Measurements from ENCODE around the gene PLEKHG2. TPM values are rescaled to one million over a fixed set of nuclear protein-coding genes. Genes with fewer than 3 reads are reported as not detected.

Gene PLEKHG2
- total and polyA plus RNA-seq, 9 of the 15 experiments (the other 6 are each of a cell fraction or from before 2014, with no cell fraction given): 0.98 to 45.7 (median 9.8) TPM

DNA sequence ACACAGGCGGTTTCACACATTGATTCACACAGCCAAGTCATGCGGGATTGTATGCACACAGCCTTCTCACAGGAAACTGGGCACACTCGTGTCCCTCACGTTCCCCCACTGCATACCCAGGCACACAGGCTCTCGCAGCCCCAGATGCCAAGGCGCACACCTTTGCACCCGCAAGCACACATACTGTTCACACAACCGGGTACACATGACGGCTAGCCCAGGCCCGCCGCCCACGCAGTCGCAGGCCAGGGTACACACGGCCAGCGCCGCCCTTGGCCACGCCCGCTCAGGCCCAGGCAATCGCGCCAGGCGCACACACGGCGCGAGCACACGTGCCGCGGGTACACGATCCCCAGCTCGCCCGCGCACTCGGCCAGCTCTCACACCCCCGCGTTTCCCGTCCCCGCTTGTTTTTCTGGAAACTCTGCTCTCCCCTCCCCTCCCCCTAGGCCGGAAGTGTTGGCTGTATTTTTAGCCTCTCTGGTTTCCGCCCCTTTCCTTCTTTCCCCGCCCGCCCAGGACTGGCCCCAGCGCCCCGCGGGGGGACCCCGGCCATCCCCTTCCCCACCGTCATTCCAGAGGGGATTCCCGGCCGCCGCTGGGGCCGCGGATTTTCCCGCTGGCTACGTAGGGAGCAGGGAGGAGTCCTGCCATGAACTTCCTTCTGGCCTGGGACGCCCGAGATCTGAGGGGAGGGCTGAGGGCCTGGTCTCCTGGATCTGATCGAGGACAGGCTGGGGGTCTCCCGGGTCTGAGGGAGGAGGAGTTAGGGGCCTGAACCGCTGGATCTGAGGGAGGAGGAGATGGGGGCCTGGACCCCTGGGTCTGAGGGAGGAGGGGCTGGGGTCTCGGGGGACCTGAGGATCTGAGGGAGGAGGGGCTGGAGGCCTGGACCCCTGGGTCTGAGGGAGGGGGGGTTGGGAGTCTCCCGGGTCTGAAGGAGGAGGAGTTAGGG is 9.8 kb upstream of the PLEKHG2 start (continued):
- TF ChIP-seq E2F3 (CRISPR knock-in tag; IDR thresholded peaks at IDR 0.05): peak; percentile 73; the same call in 1 of the 2 replicates
- TF ChIP-seq ZKSCAN1 (IDR thresholded peaks at IDR 0.05; ENCODE audit: low read depth, low read length): no peak
- TF ChIP-seq NCOA1 (IDR thresholded peaks at IDR 0.05; ENCODE audit: low read depth): no peak
- TF ChIP-seq, protein P1, sequence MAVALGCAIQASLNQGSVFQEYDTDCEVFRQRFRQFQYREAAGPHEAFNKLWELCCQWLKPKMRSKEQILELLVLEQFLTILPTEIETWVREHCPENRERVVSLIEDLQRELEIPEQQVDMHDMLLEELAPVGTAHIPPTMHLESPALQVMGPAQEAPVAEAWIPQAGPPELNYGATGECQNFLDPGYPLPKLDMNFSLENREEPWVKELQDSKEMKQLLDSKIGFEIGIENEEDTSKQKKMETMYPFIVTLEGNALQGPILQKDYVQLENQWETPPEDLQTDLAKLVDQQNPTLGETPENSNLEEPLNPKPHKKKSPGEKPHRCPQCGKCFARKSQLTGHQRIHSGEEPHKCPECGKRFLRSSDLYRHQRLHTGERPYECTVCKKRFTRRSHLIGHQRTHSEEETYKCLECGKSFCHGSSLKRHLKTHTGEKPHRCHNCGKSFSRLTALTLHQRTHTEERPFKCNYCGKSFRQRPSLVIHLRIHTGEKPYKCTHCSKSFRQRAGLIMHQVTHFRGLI (CRISPR knock-in tag; IDR thresholded peaks at IDR 0.05): no peak
- peak; percentile 43; the same call in 1 of the 2 replicates for TF ChIP-seq JUND (IDR thresholded peaks at IDR 0.05; ENCODE audit: borderline replicate concordance, low read depth, low read length)
- peak; percentile 64; the same call in 2 of the 3 replicates for TF ChIP-seq JUND (tag; IDR thresholded peaks at IDR 0.05; ENCODE audit: borderline replicate concordance, low read depth, low read length)
- TF ChIP-seq NFATC3 (IDR thresholded peaks at IDR 0.05): no peak
- no peak for TF ChIP-seq TRIM28 (IDR thresholded peaks at IDR 0.05)
- no peak for TF ChIP-seq ZNF707 (CRISPR knock-in tag; conservative IDR thresholded peaks at IDR 0.05)
- TF ChIP-seq ELF4 (CRISPR knock-in tag; IDR thresholded peaks at IDR 0.05): 0 out of 2 replicates have a peak, but pooled peaks have one; percentile 19
- no peak for TF ChIP-seq ZNF699 (CRISPR knock-in tag; IDR thresholded peaks at IDR 0.05; ENCODE audit: insufficient replicate concordance)
- TF ChIP-seq GATAD2B (IDR thresholded peaks at IDR 0.05; ENCODE audit: borderline replicate concordance): peak; percentile 94
- TF ChIP-seq RBBP5 (IDR thresholded peaks at IDR 0.05; ENCODE audit: borderline replicate concordance, insufficient read depth, low read length, poor library complexity, severe bottlenecking): peak; percentile 65
- no peak for TF ChIP-seq TFAM (CRISPR knock-in tag; conservative IDR thresholded peaks at IDR 0.05)
- TF ChIP-seq, protein P2, sequence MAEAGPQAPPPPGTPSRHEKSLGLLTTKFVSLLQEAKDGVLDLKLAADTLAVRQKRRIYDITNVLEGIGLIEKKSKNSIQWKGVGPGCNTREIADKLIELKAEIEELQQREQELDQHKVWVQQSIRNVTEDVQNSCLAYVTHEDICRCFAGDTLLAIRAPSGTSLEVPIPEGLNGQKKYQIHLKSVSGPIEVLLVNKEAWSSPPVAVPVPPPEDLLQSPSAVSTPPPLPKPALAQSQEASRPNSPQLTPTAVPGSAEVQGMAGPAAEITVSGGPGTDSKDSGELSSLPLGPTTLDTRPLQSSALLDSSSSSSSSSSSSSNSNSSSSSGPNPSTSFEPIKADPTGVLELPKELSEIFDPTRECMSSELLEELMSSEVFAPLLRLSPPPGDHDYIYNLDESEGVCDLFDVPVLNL (CRISPR knock-in tag; IDR thresholded peaks at IDR 0.05; ENCODE audit: low read depth): no peak; the same call in 1 of the 2 replicates
- TF ChIP-seq FOXP1 (CRISPR knock-in tag; IDR thresholded peaks at IDR 0.05): peak; percentile 66; the same call in 1 of the 2 replicates
- TF ChIP-seq HNRNPUL1 (IDR thresholded peaks at IDR 0.05; ENCODE audit: low read length): no peak
- no peak for TF ChIP-seq ZNF507 (tag; conservative IDR thresholded peaks at IDR 0.05)
- TF ChIP-seq NONO (IDR thresholded peaks at IDR 0.05; ENCODE audit: low read depth in 2 of 2, low read length in 1 of 2): no peak
- TF ChIP-seq, protein P3, sequence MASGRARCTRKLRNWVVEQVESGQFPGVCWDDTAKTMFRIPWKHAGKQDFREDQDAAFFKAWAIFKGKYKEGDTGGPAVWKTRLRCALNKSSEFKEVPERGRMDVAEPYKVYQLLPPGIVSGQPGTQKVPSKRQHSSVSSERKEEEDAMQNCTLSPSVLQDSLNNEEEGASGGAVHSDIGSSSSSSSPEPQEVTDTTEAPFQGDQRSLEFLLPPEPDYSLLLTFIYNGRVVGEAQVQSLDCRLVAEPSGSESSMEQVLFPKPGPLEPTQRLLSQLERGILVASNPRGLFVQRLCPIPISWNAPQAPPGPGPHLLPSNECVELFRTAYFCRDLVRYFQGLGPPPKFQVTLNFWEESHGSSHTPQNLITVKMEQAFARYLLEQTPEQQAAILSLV (tag; IDR thresholded peaks at IDR 0.05): no peak
